Endothelial cell (in vitro differentiated cells): ENCODE measurements around the gene PLIN1. TPM values are rescaled to one million over a fixed set of nuclear protein-coding genes. Genes with fewer than 3 reads are reported as not detected.

Experiments
- DNase-seq: peaks from one replicate; pipeline ENCODE4 v3.0.0; 2021; ENCODE audit warnings: low spot score
- H3K27ac Mint-ChIP-seq: one replicate; pipeline ENCODE4 v1.8.0; 2021; ENCODE audit warnings: mixed read lengths, inconsistent platforms; ENCODE audit not compliant: unreplicated experiment
- H3K27me3 Mint-ChIP-seq: one replicate; pipeline ENCODE4 v1.8.0; 2021; ENCODE audit warnings: mild to moderate bottlenecking, moderate library complexity, mixed read lengths, inconsistent platforms; ENCODE audit not compliant: unreplicated experiment
- H3K36me3 Mint-ChIP-seq: one replicate; pipeline ENCODE4 v1.8.0; 2021; ENCODE audit warnings: mild to moderate bottlenecking, low read depth, mixed read lengths, inconsistent platforms; ENCODE audit not compliant: unreplicated experiment
- H3K4me1 Mint-ChIP-seq: one replicate; pipeline ENCODE4 v1.8.0; 2021; ENCODE audit warnings: mild to moderate bottlenecking, mixed read lengths, inconsistent platforms; ENCODE audit not compliant: unreplicated experiment
- H3K4me3 Mint-ChIP-seq: one replicate; pipeline ENCODE4 v1.8.0; 2021; ENCODE audit warnings: mild to moderate bottlenecking, mixed read lengths, inconsistent platforms; ENCODE audit not compliant: unreplicated experiment
- H3K9me3 Mint-ChIP-seq: one replicate; pipeline ENCODE4 v1.8.0; 2021; ENCODE audit warnings: mixed read lengths, inconsistent platforms; ENCODE audit not compliant: unreplicated experiment
- total RNA-seq: library from RNA; stranded (reverse); fragmentation: NEBNext Ultra II Directional; extraction: Animal tissue kit (Norgen Biotek cat#: 25700); gene quantifications from one replicate; pipeline ENCODE4 v1.2.1, GENCODE V29; 2021; ENCODE audit not compliant: unreplicated experiment
- TF ChIP-seq, protein P1 (sequence below): fragments of 200-600 bp; sonication (generic); IDR thresholded peaks from one replicate; pipeline ENCODE4 v1.5.0; 2021; ENCODE audit warnings: antibody characterized with exemption; ENCODE audit not compliant: unreplicated experiment

Gene PLIN1
- total RNA-seq, 1 donor from 2014 or later: 0.64 TPM

GRCh38 chr15:89673165-89673512 is 6.0 kb downstream of the PLIN1 start:
- no peaks in the 10 kb centered on the region for H3K4me1 Mint-ChIP-seq

GRCh38 chr15:89672221-89673164 is 6.7 kb downstream of the PLIN1 start:
- Mint-ChIP-seq H3K27me3 (peaks cover 3% of the 10 kb centered on the region), H3K4me1 (no peaks in the 10 kb centered on the region), H3K36me3 (peaks cover 9% of the 10 kb centered on the region), H3K4me3 (no peak overlapping the region), H3K9me3 (no peaks in the 10 kb centered on the region), H3K27ac (no peak overlapping the region)
- DNase-seq: no peak
- TF ChIP-seq, protein P1, sequence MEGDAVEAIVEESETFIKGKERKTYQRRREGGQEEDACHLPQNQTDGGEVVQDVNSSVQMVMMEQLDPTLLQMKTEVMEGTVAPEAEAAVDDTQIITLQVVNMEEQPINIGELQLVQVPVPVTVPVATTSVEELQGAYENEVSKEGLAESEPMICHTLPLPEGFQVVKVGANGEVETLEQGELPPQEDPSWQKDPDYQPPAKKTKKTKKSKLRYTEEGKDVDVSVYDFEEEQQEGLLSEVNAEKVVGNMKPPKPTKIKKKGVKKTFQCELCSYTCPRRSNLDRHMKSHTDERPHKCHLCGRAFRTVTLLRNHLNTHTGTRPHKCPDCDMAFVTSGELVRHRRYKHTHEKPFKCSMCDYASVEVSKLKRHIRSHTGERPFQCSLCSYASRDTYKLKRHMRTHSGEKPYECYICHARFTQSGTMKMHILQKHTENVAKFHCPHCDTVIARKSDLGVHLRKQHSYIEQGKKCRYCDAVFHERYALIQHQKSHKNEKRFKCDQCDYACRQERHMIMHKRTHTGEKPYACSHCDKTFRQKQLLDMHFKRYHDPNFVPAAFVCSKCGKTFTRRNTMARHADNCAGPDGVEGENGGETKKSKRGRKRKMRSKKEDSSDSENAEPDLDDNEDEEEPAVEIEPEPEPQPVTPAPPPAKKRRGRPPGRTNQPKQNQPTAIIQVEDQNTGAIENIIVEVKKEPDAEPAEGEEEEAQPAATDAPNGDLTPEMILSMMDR: no peak

More at GRCh38 chr15:89673165-89673512, 6.0 kb downstream of the PLIN1 start:
- H3K4me3 Mint-ChIP-seq: no peak overlapping the region
- TF ChIP-seq, protein P1: peak; percentile 79
- peak; percentile 81 for DNase-seq
- no peaks in the 10 kb centered on the region for H3K9me3 Mint-ChIP-seq
- H3K36me3 Mint-ChIP-seq: peaks cover 9% of the 10 kb centered on the region
- no peak overlapping the region for H3K27ac Mint-ChIP-seq
- peaks cover 3% of the 10 kb centered on the region for H3K27me3 Mint-ChIP-seq

GRCh38 chr15:89671687-89672086 is 7.5 kb downstream of the PLIN1 start:
- H3K36me3 Mint-ChIP-seq: peaks cover 9% of the 10 kb centered on the region
- DNase-seq: no peak
- TF ChIP-seq, protein P1: no peak
- no peak overlapping the region for H3K4me3 Mint-ChIP-seq
- peaks cover 1% of the 10 kb centered on the region for H3K27me3 Mint-ChIP-seq
- no peaks in the 10 kb centered on the region for H3K9me3 Mint-ChIP-seq
- no peak overlapping the region for H3K27ac Mint-ChIP-seq
- no peaks in the 10 kb centered on the region for H3K4me1 Mint-ChIP-seq

DNA sequence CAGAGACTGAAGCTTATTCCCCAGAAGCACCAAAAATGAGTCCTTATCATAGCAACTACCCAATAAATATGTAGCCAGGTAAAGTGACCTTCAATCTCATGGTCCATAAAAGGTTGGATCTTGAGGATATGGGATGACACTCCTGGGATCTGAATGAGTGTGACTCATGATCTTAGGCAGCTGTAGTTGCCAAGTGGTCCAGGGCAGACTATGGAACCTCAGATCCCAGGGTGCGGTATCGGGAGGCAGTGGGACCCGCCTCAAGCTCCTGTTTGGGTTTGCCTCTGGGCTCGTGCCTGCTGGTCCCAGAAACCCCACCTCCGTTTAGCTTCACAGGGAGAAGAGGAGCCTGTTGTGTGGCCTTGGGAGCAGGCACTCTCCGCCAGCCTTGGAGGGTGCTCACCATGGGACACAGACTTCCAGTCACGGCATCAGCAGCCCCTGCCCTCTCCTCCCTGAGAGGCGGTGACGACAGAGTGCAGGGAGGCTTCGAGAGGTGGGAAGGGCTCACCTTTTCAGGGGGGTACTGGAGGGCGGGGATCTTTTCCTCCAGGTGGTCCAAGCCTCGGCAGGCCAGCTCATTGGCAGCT is 8.1 kb downstream of the PLIN1 start:
- Mint-ChIP-seq H3K36me3 (peaks cover 9% of the 10 kb centered on the region), H3K27me3 (peaks cover 1% of the 10 kb centered on the region), H3K4me3 (no peak overlapping the region), H3K9me3 (no peaks in the 10 kb centered on the region), H3K27ac (no peak overlapping the region), H3K4me1 (no peaks in the 10 kb centered on the region)
- TF ChIP-seq, protein P1: no peak
- DNase-seq: no peak

DNA sequence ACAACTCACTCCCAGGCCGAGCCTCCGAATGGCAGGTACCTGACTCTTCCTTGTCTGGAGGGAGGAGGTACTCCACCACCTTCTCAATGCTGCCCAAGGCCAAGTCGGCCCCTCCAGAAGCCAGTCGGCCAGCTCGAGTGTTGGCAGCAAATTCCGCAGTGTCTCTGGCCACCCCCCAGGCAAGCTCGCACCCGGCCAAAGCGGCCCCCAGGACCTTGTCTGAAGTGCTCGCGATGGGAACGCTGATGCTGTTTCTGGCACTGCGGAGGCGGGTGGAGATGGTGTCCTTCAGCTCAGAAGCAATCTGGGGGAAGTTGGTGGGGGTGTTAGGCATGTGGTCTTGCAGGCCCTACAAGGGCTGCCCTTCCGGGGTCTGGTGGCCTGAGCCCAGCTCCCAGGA is 9.2 kb downstream of the PLIN1 start:
- DNase-seq: no peak
- TF ChIP-seq, protein P1: no peak
- Mint-ChIP-seq H3K4me1 (no peaks in the 10 kb centered on the region), H3K27ac (no peak overlapping the region), H3K36me3 (peaks cover 9% of the 10 kb centered on the region), H3K4me3 (no peak overlapping the region), H3K9me3 (no peaks in the 10 kb centered on the region), H3K27me3 (peaks cover 1% of the 10 kb centered on the region)
